Measurements from ENCODE around the gene FBLN7.
"Not testable (repeated sequence)": the region's sequence is repeated elsewhere in the genome, so short reads cannot be mapped to it uniquely, and the experiment has no call there.

FBLN7 gene

DNA sequence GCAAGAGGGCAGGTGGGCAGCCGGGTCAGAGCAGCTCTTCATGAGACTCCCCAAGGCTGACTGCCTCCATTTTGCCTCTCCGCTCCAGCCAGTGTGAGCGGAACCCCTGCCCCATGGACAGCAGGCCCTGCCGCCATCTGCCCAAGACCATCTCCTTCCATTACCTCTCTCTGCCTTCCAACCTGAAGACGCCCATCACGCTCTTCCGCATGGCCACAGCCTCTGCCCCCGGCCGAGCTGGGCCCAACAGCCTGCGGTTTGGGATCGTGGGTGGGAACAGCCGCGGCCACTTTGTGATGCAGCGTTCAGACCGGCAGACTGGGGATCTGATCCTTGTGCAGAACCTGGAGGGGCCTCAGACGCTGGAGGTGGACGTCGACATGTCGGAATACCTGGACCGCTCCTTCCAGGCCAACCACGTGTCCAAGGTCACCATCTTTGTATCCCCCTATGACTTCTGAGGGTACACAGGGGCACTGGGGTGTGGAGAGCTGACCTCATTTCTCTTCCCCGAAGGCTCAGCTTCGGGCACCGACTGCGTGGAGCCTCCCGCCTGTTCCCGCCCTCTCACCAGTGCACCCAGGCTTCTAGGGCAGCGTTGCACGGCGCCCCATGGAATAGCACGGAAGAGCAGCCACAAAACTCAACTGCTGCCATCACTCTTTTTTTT is 49.0 kb downstream of the FBLN7 start:
- DNase-seq = no peak

DNA sequence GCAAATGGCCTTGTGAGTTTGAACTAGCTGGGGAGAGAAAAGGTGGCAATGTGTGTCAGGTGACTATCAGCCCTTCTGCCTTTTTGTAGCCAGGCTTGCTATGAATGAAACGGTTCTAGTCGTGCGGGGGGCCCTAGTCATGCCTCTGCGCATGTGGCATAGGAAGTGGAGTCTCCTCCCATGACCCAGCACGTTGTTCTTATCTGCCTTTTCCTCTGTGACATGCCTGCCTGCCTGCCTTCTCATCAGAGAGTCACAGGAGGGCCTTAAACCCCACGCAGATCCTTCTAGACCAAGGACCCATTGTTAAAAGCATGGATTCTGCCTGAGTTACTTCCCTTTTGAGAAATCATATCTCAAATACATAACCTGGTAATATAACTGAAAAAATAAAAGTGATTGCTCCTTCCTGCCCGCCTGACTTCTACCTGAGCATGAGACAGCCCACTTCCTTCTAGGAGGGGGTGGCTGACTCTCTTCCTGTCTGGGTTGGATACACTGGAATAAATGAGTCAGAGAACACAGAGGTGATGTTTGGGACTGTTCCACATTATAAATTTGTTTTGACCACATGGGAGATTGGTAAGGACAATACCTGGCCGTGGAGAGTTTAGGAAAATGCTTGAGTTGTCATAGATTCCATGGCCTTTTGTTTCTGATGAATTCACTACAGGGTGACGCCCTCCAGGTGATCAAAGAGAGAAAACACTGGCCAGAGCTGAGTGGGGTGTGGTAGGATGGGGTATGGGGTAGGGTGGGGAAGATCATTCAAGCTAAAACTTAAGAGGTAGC is 49.8 kb downstream of the FBLN7 start:
- DNase-seq = peak; percentile 86

DNA sequence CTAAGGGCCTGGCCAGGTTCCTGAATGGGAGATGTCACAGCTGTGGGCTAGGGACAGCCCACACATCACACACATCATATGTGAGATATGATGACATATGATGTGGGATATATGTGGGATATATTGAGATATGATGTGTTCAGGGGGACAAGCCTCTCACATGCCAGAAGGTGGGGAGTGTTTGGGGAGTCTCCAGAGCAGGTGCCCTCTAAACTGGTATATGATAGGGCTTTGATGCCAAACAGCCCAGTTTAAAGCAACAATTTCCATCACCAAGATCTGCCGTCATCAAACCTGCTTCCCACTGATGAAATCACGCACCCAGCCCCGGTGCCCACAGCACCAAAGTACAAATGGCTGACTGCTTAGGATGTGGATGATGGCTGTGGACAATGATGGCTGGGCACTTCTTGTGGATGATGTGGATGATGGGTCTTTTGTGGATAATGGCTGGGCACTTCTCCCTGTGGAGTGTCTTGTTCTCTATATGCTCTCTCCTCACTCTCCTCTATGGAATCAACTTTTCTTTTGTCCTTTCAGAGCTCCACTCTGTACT is 50.9 kb downstream of the FBLN7 start:
- no peak for DNase-seq

DNA sequence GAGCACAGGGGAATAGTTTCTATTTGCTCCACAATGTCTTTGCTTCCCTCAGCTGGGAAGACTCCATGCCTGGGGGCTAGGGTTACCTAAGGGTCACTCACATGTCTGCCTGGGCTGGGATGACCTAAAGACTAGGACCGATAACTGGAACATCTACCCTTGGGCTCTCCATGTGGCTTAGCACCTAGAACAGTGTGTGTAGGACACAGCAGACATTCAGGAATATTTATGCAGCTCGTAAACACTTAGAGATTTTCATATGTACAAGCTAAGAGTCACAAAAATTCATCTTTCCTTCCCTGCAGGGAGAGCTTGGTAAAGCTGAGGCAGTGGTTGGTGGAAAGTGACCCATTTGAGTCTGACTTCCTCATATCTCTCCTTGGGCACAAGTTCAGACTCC is 55.8 kb downstream of the FBLN7 start:
- DNase-seq = no peak

DNA sequence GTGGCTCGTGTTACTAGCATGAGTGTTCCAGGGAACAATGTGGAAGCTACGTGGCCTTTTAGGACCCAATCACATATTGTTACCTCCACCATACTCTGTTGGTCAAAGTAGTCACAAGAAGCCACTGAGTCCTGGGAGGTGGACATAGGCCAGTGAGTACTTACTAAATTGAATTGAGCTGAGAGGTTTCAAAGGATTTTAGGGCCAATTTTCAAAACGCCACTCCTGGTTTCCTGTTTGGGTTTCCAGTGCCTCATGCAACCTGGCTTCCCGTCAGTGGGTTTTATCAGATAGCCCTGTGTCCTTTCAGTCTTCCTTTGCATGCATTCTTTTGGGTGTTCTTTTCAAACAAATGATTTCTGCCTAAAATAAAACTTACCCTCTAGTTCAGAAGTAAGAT is 56.3 kb downstream of the FBLN7 start:
- no peak for DNase-seq

DNA sequence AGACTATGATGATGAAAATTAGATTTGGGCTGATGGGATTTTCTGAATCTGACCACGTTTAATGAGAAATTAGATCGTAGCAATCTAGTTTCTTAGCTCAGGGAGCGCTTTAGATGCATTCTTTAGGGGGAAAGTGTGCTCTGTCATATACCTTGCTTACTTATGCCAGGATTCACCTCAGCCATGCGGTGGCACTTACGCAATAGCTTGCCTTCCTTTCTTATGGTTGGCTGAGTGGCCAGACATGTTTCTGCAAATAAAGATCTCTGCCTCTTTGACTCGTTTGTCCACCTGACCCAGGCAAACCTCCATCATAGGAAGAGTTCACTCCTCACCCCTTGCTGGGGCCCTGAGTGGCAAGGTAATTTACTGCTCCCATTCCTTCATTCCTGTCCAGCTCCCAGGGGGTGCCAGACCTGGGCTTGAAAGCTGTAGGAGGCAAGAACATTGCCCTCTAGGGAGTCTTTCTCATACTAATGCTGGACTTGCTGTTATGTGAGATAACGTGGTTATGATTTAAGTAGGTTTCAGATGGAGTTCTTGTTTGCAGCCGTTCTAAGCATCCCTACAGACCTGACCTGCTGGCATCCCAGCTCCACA is 57.1 kb downstream of the FBLN7 start:
- DNase-seq = no peak

DNA sequence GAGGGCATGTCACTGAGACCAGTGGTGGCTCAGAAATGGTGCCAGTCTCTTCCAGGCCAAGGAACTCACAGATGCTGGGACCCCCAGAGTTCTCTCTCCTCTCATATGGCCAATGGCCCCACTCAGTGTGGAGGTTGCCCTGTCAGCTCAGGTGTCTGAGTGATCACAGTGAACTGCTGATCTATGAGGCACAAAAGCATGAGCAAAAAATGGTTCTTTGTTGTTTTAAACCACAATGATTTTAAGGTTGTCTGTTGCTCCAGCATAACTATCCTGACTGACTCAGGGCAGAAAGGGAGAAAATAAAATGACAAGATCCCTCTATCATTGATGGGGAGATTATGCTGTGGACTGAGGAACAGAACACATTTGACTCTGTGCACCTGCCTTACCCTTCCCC is 57.8 kb downstream of the FBLN7 start:
- DNase-seq = no peak

DNA sequence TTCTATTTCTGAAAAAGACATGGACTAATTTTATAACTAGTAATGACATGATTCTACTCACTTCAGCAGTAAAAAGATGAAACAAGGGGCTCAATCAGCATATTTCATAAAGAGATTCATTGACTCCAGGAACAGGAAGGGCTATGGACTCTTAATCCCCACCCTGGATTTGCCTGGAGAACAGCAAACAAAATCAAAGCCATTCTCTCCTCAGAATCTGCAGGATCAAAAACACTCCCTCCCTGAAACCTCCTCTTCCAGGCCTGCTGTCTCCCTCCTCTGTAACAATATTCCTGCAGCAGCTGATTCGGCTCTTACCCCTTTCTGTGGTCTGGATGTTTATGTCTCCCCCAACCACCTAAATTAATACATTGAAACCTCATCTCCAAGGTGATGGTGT is 59.7 kb downstream of the FBLN7 start:
- DNase-seq = no peak

DNA sequence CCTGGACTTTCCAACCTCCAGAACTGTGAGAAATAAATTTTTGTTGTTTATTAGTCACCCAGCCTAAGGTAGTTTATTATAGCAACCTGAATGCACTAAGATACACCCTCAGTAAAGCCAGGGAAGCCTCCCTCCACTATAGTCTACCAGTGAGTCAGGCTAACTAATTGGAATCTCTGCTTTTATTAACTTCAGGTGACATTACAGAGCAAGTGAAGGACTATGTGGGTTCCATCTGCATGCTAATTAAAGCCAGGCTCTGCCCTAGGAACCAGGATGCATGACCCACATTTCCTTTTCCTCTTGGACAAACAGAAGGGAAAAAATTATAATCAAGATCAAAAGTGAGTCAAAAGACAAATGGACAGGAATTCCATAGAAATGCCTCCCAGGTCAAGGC is 60.6 kb downstream of the FBLN7 start:
- DNase-seq = no peak

DNA sequence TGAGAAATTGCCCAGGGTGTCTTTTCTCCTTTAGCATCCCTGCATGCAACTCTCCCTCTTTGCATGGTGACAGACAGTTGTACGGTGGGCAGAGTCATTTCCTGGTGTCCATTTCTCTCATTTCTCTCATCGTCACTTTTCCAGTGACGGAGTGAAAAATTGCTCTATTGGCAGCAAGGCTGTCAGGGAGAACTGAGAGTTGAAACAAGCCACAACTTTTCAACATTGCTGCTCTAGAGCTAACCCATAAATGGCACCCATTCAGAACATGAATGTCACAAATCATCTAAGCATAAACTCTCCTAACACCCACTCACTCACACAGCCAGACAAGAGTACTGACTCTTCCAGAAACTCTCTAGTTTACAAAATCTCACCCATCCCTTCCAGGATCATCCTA is 61.0 kb downstream of the FBLN7 start:
- no peak for DNase-seq

DNA sequence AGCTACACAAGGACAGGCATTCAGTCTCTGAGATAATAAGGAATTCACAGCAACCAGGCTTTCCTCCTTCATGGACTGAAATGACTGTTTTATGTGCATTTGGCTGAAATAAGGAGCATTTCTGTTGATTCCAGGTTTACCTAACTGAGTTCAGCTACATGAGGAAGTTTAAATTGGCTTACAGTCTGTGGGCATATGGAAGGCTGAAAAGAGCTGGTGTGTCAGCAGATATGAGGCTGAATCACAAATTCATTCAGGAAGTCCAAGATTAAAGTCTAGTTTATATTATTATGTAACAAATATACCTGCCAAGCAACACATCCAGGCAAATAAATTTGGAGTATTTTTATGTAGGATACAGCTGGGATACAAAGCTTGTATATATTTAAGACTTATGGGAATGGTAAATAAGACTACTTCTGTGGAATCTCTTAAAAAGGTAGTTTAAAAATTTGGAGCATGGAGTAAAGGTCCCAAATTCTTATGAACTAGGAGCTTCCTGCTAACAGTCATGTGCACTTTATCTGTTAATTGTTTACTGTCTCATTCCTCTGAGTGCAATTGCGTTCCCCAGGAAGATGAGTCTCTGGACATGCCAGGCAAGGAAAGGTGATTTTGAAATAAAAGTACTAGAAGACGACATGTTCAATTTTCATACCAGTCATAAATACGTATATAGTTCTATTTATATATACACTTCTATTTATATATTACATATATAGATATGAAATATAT is 63.7 kb downstream of the FBLN7 start:
- no peak for DNase-seq

DNA sequence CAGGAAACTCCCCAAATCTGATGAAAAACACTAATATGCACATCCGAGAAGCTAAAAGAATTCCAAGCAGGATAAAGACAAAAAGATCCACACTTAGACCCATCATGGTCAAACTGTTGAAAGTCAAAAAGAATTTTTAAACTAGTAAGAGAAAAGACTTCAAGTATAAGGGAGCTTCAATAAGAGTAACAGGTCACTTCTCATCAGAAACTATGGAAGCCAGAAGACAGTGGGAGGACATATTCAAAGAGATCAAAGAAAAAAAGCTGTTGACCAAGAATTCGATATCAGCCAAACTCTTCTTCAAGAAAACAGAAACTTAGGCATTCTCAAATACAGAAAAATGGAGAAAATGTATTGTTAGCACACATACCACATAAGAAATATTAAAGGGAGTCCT is 66.2 kb downstream of the FBLN7 start:
- no peak for DNase-seq

DNA sequence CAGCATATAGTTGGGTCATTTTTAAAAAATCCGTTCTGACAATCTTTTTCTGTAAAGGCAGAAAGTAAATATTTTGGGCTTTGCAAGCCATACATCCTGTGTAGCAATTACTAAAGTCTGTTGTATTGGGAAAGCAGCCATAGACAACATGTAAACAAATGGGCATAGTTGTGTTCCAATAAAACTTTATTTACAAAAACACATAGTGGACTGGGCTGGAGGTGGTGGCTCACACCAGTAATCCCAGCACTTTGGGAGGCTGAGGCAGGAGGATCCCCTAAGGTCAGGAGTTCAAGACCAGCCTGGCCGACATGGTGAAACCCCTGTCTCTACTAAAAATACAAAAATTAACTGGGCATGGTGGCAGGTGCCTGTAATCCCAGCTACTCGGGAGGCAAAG is 69.7 kb downstream of the FBLN7 start:
- DNase-seq = not testable (repeated sequence)

DNA sequence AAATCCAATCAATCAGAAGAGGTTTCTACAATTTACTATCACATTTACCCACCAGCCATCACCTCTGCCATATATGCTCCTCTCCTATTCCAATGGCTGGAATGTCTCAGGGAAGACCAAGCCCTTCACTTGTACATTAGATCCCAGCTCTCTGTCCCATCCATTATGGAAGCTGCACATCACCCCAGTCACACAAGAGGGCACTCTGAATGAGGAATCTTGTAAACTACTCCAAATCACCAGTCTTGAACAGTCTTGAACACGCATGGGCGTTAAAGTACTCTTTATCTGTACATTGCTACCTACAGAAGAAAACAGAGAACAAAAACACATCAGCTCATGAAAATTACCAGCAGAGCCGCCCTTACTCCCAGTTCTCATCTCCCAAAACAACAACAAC is 78.0 kb downstream of the FBLN7 start:
- no peak for DNase-seq

DNA sequence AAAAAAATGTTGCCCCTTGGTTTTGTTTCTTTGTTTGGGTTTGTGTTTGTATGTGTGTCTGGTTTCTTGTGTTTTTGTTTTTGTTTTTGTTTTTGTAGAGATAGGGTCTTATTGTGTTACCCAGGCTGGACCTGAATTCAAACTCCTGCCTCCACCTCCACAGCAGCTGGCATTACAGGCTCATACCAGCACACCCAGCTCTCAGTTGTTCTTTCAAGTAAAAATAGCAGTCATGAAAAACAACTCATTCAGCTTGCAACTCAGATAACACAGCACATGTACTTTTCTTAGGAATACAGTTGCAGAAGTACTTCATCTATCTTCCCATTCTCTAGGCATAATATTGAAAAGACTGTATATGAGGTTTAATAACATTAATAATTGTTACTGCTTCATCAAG is 79.7 kb downstream of the FBLN7 start:
- DNase-seq = no peak

DNA sequence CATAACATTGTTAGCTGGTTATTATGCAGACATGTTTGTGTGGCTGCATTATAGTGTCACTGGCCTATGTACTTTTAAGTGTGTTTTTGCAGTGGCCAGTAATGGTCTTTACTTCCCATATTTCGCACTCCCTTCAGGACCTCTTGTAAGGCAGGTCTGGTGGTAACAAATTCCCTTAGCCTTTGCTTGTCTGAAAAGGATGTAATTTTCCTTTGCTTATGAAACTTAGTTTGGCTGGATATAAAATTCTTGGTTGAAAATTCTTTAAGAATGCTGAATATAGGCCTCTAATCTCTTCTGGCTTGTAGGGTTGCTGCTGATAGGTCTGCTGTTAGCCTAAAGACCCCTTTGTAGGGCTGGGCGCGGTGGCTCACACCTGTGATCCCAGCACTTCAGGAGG is 82.0 kb downstream of the FBLN7 start:
- DNase-seq = no peak

DNA sequence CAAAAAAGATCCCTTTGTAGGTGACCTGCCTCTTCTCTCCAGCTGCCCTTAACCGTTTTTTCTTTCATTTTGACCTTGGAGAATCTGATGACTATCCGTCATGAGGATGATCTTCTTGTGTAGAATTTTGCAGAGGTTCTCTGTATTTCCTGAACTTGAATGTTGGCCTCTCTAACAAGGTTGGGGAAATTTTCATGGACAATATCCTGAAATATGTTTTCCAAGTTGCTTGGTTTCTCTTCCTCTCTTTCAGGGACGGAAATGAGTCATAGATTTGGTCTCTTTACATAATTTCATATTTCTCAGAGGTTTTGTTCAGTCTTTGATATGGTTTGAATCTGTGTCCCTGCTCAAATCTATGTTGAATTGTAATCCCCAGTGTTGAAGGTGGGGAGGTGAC is 82.6 kb downstream of the FBLN7 start:
- no peak for DNase-seq

DNA sequence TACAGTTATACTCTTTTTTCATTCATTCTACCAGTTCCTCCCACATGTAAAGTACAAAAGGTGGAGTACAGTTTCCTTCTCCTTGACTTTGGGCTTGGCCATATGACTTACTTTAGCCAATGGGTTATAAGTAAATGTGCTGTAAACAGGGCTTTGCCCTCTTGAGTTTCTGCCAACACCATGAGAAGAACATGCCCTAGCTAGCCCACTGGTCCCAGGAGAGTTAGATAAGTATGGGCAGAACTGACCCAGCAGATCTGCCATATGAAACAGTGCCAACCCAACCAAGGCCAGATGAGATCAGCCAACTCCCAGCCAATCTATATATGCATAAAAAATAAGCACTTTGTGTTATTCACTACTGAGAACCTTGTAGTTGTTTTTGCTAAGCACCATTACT is 91.2 kb downstream of the FBLN7 start:
- no peak for DNase-seq

DNA sequence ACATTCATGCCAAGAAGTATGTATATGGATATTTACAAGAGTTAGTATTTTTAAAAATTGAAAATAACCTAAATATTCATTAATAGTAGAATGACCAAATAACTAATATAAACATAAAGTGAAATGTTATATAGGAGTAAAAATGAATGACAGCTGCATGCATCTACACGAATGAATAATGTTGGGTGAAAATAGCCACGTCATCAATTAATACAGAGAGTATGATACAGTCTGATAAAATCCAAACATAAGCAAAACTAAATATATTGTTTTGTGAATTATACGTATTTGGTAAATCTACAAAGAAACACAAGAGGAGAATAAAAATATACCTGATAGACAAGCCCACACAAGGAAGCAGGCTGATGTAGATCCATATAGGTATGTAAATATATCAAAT is 92.2 kb downstream of the FBLN7 start:
- no peak for DNase-seq

Data from CD4-positive, alpha-beta T cell treated with Interleukin-12 subunit alpha and Interleukin-12 subunit beta, for 1 hour (primary cell).